ENCODE data around the gene TNF. TPM values are rescaled to one million over a fixed set of nuclear protein-coding genes. Genes with fewer than 3 reads are reported as not detected.

TNF gene
- total and polyA plus RNA-seq, 2 of the 13 experiments (the other 11 are each of a cell fraction or from before 2014, with no cell fraction given), result not detected

- TF ChIP-seq HDAC1 (CRISPR knock-in tag; IDR thresholded peaks at IDR 0.05) (no peak), MXD3 (CRISPR knock-in tag; IDR thresholded peaks at IDR 0.05) (no peak), THAP7 (CRISPR knock-in tag; IDR thresholded peaks at IDR 0.05) (no peak), SP2 (CRISPR knock-in tag; IDR thresholded peaks at IDR 0.05) (no peak), ZNF567 (CRISPR knock-in tag; IDR thresholded peaks at IDR 0.05; ENCODE audit: borderline replicate concordance) (no peak), TBX2 (CRISPR knock-in tag; IDR thresholded peaks at IDR 0.05; ENCODE audit: borderline replicate concordance) (no peak)
Measured at GRCh38 chr6:31578184-31579118, 3.1 kb downstream of the TNF start (continued).

GRCh38 chr6:31579119-31579505, 3.7 kb downstream of the TNF start:
- FAIRE-seq (no peak), ATAC-seq (no peak), DNase-seq (ENCODE audit: low spot score) (no peak)
- WGBS (ENCODE audit: low lambda C conversion rate), result 55% methylated on average over 3 of the region's 3 CpGs
- intact Hi-C loops (cut with micrococcal nuclease; ENCODE audit: unreplicated experiment) (no loop called here), in situ Hi-C loops (cut with HindIII; ENCODE audit: extremely low pct_ligation_motif_present, low pct_unique_long_range_greater_than_20kb) (no loop called here)
- Histone ChIP-seq H4K20me1 (ENCODE audit: insufficient read depth, low read length) (no peaks in the 10 kb centered on the region), H3K4me1 (ENCODE audit: insufficient read depth, low read length) (peaks cover 25% of the 10 kb centered on the region), H3K4me3 (replicated peaks in 1 of 3; ENCODE audit: insufficient read depth in 1 of 3, low read depth in 2 of 3, low read length in 3 of 3) (no peak overlapping the region), H3K4me2 (ENCODE audit: low read depth, low read length) (no peak overlapping the region), H3K36me3 (replicated peaks in 1 of 2; ENCODE audit: control insufficient read depth in 1 of 2, insufficient read depth in 2 of 2, low read length in 2 of 2) (no peaks in the 10 kb centered on the region), H2AFZ (ENCODE audit: low read length) (no peak overlapping the region), H3K9ac (ENCODE audit: insufficient read depth, low read depth, low read length) (no peak overlapping the region), H3K27me3 (ENCODE audit: control insufficient read depth in 1 of 2, insufficient read depth in 2 of 2, low read length in 2 of 2) (peaks cover 15 to 83% of the 10 kb centered on the region in 2 experiments), H3K27ac (ENCODE audit: extremely low read length, insufficient read depth, low read length) (no peak overlapping the region), H3K79me2 (ENCODE audit: insufficient read depth, low read length) (no peaks in the 10 kb centered on the region), H3K9me3 (ENCODE audit: low read length) (no peaks in the 10 kb centered on the region)
- ChIA-PET POLR2A (interaction anchor here (1.9 kb wide), 1 partner anchor 19 kb away, joined by 4 read pairs; no protein-coding TSS in a partner anchor), CTCF (ENCODE audit: low intra/inter-chr PET ratio, low total read pairs) (no interaction called here)
- no TSS peak for BruUV-seq (replicated peaks)
- TF ChIP-seq ZNF552 (CRISPR knock-in tag; IDR thresholded peaks at IDR 0.05; ENCODE audit: borderline replicate concordance), result no peak
- no peak for TF ChIP-seq ZFP82 (CRISPR knock-in tag; IDR thresholded peaks at IDR 0.05; ENCODE audit: borderline replicate concordance)
- no peak for TF ChIP-seq ZNF280D (CRISPR knock-in tag; IDR thresholded peaks at IDR 0.05)
- TF ChIP-seq ZNF225 (CRISPR knock-in tag; IDR thresholded peaks at IDR 0.05), result no peak
- TF ChIP-seq ZBTB3 (CRISPR knock-in tag; IDR thresholded peaks at IDR 0.05; ENCODE audit: borderline replicate concordance, low read depth), result no peak
- no peak for TF ChIP-seq TBL1XR1 (IDR thresholded peaks at IDR 0.05; ENCODE audit: borderline replicate concordance, low read length, partially characterized antibody)
- no peak for TF ChIP-seq E2F2 (CRISPR knock-in tag; IDR thresholded peaks at IDR 0.05; ENCODE audit: borderline replicate concordance)
- no peak for TF ChIP-seq SATB2 (CRISPR knock-in tag; IDR thresholded peaks at IDR 0.05)
